Upper lobe of left lung (tissue), 4 donors: ENCODE measurements around the gene DYSF.

Experiments used
- EP300 ChIP-seq, 4 donors: sonication (generic); formaldehyde crosslinking; IDR thresholded peaks; one replicate each; pipeline ENCODE4 v1.5.1; 2017; ENCODE audit warnings: antibody characterized with exemption in 4 of 4, control low read depth in 2 of 4
- POLR2A ChIP-seq, 4 donors: fragments of 450-650 bp; IDR thresholded peaks; one replicate each; pipeline ENCODE4 v1.5.1; 2016 to 2017; ENCODE audit warnings: antibody characterized with exemption in 4 of 4, mild to moderate bottlenecking in 2 of 4
- POLR2AphosphoS5 ChIP-seq, 2 donors: sonication (generic); formaldehyde crosslinking; IDR thresholded peaks; one replicate each; pipeline ENCODE4 v1.5.1; 2017; ENCODE audit warnings: antibody characterized with exemption in 2 of 2
- TF ChIP-seq, protein P1 (sequence below), 6 experiments: fragments of 450-650 bp in 4 of 6; fragments of 200-600 bp in 2 of 6; sonication (generic) in 2 of 6; IDR thresholded peaks; one replicate each; pipeline ENCODE4 v1.5.1; 2016 to 2019; ENCODE audit warnings: antibody characterized with exemption in 6 of 6

DNA sequence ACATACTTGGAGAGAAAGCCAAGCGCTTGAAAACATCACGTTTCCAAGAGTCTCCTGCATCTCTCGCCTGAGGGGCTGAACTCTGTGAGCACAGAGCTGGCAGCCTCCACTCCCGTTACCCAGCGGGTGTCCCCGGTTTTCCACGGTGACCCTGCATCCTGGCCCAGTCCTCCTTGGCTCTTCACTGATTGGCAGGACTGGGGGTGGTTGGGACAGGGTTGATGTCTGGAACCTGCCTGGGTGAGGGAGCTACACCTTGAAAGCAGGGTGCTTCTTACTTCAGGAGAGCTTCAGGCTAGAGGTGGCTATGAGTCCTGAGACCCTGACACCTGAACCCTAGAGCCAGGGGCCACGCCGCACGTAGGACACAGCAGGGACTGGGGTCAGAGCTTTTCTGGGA lies 234.1 kb downstream of the DYSF start:
- TF ChIP-seq POLR2AphosphoS5 (IDR thresholded peaks at IDR 0.05) (no peak), EP300 (IDR thresholded peaks at IDR 0.05) (no peak), POLR2A (IDR thresholded peaks at IDR 0.05) (no peak)
- TF ChIP-seq, protein P1, sequence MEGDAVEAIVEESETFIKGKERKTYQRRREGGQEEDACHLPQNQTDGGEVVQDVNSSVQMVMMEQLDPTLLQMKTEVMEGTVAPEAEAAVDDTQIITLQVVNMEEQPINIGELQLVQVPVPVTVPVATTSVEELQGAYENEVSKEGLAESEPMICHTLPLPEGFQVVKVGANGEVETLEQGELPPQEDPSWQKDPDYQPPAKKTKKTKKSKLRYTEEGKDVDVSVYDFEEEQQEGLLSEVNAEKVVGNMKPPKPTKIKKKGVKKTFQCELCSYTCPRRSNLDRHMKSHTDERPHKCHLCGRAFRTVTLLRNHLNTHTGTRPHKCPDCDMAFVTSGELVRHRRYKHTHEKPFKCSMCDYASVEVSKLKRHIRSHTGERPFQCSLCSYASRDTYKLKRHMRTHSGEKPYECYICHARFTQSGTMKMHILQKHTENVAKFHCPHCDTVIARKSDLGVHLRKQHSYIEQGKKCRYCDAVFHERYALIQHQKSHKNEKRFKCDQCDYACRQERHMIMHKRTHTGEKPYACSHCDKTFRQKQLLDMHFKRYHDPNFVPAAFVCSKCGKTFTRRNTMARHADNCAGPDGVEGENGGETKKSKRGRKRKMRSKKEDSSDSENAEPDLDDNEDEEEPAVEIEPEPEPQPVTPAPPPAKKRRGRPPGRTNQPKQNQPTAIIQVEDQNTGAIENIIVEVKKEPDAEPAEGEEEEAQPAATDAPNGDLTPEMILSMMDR (IDR thresholded peaks at IDR 0.05), result no peak
